Measurements from ENCODE around the gene CDO1.

- TF ChIP-seq CTCF (IDR thresholded peaks at IDR 0.05) = no peak
- TF ChIP-seq POLR2A (IDR thresholded peaks at IDR 0.05) = no peak
Measured at GRCh38 chr5:115857626-115858349, 41.3 kb upstream of the CDO1 start.

Data from Peyer's patch (tissue), 4 donors.